Fibroblast of upper back skin (primary cell): ENCODE results near the gene ADGRL2.

Experiments used
- DNase-seq: peaks from one replicate; pipeline ENCODE4 v3.0.0-alpha.2; 2013

ADGRL2 gene

DNA sequence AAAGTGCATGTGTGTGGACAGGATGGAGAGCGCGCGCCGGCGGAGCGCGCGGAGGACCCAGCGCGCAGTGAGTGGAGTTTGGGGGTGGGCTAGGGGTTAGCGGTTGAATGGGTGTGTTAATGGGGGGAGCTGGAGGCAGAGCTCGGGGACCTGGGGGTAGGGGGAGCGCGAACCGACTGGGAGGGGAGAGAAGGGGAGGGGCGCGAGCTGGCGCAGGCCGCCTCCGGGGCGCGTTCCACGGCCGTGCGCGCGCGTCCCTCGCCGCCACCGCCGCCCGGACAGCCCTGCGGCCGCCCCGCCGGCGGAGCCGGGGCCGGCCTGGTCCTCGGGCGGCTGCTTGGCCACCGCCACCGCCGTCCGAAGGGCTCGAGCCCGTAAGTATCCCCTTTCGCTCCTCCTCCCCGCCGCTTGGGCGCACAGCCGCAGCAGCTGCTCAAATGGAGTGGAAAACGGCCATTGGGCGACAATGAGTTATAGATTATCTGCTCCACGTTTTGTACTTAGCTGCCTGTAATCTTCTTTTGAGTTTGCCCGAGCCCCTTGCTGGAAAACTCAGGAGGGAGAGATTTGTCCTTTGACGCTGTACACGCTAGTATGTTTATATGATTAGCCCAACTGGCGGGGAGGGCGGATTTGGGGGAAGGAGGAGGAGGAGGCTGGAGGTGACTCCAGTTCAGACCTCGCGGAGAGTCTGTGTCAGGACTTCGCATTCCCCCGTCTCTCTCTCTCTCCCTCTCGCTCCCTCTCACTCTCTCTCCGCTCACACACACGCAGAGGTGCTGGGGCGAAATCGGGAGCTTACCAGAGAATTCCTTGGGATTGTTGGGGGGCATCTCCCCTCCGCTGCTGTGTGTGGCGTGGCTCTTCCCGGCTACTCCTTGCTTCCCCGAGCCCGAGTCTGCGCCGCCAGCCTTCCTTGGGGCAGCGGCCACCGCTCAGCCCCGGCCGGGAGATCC is at the start of gene ADGRL2:
Gene ADGRL2, plus strand, starts transcription at position 240 of the 956 bp plus-strand sequence. CDS start 36,051 bp downstream, outside the sequence.
- peak; percentile 92 for DNase-seq

DNA sequence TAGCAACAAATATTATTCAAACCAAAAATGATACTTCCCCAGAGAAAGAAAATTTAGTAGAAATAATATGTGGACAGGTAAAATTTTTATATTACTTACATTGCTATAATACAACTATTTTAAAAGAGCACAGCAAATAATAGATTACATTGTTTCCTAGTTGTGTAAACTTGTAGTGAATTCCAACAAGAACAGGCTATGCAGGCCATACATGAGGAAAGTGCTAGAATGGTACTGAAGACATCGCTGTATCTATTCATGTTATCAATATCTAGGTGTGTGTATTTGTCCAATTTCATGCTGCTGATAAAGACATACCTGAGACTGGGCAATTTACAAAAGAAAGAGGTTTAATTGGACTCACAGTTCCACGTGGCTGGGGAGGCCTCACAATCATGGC is 47.9 kb upstream of the ADGRL2 start:
- DNase-seq, result no peak

DNA sequence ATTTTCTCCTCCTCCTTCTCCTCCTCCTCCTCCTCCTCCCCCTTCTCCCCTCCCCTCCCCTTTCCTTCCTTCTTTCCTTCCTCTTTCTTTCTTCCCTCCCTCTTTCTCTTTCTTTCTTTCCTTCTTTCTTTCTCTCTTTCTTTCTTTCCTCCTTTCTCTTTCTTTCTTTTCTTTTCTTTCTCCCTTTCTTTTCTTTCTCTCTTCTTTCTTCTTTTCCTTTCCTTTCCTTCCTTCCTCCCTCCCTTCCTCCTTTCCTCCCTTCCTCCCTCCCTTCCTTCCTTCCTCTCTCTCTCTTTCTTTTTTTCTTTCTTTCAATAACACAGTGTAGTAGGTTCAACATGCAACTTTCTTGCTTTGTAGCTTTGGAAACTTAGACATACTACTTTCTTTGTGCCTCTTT is 46.3 kb upstream of the ADGRL2 start:
- DNase-seq, result no peak

DNA sequence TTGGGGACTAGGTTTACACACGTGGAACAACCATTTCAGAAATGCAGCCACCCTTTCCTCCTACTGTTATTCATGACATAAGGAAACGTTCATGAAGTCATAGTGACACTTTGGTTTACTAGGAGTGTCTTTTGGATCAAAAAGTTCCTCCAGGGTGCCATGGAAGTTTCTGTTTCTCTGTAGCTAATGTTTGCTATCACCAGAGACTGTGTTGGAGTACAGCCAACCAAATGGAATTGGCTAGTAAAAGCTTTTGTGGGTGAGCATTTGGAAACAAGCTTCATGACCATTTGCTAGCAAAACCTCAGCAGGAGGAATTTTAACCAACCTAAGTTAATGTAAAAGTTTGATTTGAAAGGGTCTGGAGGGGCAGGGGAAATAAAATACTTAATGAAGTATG is 43.9 kb upstream of the ADGRL2 start:
- peak; percentile 42 for DNase-seq

DNA sequence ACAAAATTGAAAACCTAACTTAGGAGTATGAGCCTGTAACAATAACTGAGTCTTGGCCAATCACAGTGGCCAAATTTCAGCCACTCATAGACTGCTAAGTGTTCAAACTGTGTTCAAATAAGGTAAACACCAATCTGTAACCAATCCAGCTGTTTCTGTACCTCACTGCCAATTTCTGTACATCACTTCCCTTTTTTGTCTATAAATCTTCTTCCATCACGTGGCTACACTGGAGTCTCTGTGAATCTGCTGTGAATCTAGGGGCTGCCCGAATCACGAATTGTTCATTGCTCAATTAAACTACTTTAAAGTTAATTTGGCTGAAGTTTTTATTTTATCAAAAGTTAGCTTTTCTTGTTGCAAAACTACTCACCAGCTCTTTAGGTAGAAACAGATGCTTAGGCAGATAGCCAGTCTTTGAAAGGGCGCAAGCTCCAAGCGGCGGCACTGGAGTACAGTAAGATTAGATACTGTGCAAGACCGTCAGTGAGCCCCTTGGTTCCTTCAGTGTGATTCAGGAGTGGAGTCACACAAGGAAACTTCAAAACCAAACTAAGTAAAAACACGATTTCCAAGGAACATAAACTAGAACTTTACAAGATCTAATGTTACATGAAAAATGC is 43.2 kb upstream of the ADGRL2 start:
- peak; percentile 17 for DNase-seq

DNA sequence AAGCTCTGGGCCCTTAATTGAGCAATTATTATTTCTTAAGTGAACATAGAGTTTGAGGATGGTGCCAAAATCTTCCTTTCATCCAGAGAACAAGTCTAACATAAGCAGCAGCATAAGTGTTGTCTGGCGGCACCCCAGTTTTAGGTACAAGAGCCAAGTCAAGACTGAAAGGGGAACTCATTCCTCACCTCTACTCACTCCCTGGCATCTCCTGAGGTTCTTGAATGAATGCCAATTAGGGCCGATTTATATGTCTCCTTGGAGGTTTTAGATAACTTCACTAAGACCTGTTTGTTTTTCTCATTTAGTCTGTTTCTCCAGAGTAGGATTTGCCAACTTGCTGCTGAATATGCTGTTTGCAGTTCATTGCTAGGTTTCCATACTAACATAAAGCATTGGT is 42.6 kb upstream of the ADGRL2 start:
- DNase-seq, result no peak

DNA sequence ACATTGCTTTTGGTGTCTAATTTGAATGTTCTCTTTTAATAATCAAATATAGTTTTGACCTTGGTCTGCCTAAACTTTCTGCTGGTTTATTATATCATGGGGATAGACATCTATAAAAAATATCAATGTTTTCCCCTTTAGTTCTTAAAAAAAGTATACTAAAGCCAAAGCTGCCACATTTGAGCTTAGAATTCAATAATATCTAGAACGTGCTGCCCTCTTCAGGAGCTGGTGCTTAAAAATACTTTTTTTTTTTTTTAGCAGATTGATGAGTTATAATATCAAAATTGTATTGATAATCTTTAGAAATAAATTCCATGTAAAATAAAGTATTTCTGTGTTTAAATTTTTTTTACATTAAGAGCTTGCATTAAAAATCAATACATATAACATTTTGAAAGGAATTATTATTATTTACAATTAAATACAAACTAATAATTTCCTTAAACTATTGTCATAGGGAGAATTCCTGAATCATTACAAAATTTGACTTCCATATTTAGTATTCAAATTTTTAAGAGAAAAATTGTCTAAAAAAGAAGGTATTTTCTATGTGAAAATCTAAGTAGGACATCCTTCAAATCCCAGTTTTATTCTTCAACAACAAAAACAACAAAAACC is 40.1 kb upstream of the ADGRL2 start:
- peak; percentile 44 for DNase-seq

DNA sequence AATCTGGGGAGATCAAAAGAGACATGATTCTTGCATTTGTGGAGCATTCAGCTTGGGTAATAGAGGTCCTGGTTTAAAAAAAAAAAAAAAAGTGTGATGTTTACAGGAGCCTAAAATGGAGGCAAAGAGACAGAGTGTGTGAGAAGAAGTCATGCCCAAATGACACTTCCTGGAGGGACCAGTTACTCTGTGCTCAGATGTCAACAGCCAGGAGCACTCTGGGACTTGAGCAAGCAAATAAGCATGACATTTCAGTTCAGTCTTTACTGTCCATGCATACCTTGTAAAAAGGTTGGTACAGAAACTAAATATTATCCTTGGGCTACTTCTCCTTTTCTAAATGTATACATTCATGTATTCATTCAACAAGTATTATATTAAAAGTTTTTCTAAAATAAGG is 25.2 kb upstream of the ADGRL2 start:
- no peak for DNase-seq

DNA sequence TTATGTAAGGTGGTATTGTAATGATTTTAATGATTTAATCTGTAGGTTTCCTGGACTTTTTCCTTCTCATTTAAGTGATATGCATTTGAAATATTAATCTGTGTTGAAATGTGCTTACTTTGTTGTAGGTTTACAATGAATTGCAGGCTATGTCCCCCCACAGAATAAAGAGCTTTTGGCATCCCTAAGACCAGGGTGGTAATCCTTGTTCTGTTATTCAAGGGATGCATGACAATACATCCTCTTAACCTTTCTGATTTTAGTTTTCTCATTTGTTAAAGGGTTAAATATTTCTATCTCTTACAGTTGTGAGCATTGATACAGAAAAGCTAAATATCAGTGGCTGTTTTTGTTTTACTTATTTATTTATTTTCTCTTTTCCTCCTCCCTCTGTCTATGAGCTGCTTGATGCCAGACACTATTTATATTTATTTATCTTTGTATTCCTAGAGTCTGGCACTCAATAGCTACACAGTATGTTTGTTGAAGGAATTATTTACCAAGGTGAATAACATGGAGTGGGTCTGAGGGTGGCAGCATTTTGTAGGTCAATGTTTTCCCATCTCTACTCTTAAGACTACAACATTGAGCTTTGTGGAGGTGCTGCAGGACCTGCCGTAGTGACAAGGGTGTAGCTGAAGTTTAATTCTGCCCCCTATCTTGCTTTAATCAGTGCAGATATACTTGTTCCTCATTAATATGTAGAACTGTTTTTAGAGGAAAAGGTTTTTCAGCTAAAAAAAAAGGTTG is 19.9 kb upstream of the ADGRL2 start:
- DNase-seq, result no peak

DNA sequence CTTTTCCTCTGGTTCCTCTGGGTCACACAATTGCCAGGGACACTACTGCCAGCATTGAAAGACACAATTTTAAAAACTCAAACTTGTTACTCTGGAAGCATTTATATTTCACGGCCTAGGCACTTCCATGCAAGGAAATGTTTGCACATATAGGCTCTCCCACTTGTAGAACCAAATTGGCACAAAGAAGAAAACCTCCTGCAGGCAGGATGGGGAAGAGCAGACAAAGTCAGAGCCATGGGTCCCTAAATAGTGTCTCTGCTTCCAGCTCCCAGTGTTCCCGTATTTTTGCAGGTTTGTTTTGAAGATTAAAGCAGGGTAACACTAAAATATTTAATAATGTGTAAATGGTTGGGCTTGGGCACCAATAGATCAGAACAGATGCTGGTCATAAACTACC is 19.0 kb upstream of the ADGRL2 start:
- no peak for DNase-seq

DNA sequence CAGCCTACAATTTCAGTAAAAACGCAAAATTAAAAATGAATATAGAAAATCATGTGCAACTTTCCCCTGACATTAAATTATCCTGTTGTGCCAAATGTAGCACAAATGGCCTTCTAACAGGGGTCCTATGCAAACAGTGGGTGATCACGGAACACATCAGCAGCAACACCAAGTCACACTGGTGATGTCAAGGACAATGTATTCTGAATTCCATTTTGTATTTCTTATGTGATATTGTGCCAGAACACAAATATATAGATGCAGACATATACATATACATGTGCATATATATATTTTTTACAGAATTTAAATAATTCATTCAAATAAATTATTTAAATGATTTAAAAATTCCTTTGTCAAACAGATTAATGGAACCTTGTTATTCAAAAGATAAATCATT is 8.6 kb upstream of the ADGRL2 start:
- DNase-seq, result no peak

DNA sequence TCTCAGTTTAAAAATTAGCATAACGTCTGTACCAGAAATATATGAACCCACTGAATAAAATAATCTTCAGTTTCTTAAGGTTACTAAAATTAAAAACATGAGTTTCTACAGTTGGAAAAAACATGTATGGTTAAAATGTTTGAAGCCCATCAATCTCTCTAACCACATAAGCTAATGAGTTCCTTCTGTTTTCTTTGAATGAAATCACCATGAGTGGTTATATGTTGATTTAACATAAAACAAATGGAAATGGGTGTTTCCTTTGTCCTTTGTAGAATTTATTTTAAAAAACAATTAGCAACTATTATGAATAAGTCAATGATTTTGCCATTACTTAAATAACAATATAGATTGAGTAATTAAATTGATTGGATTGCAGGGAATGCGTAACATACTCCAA is 3.0 kb upstream of the ADGRL2 start:
- DNase-seq, result peak; percentile 43

DNA sequence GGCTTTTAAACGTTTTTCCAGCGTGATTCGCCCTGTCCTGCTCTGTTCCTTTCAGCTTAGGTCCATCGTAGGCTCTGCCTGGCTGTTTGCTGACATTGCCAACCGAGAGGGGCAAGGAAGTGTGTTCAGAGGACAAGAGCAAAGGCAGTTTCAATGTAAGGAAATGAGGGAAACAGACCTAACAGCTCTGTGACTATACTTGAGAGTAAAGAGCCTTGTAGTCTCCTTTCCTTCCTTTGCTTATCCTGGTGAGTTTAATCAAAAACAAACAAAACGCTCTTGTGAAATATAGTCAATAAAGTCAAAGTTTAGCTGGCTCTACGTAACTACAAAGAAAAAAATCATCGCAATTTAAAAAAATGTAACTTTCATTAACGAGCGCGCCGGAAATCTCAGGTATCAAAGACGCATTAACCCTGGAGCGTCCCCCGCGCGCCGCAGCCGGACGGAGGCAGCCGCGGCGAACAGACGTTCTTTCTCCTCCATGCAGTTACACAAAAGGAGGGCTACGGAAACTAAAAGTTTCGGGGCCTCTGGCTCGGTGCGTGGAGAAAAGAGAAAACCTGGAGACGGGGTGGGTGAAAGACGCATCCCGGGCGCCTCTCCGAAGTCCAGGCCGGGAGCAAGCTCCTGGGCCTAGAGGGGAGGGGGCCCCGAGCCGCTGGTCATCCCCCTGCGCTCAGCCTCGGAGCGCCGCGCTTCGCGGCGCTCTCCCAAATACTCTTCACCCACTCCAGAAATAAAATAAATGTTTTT is 617 bp upstream of the ADGRL2 start:
- peak; percentile 77 for DNase-seq

DNA sequence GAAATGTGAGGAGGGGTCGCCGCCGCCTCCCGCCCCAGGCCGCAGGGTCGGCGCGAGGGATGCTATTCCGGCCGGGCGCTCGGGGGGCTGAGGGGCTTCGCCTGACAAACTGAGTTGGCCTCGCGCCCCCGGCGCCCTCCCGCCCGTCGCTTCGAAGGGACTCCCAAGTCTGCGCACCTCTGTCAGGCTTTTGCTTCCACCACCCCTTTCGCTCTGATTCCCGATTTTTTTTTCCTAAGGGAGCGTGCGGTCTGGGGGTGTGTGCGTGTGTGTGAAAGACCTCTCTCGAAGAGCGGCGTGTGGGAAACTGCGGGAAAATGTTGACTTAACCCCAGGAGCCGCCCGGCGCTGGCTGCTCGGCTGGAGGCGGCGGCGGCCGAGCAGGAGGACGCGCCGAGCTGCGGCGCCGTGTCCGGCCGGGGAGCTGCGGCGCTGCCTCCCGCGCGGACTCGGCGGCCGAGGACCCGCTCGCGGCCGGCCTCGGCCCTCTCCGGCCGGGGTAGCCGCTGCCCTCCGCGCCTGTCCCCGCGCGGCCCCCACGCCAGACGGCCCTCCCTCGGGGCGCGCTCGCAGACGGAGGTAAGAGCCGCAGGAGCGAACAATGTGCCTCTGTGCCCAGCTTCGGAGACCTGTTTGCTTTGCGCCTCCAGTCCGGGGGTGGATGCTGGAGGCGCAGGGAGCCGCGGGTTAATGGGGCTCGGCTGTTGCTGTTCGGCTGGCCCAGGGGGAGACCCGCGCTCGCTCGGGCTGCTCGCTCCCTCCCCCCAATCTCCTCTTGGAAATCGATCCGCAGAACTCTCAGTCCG is 1.1 kb downstream of the ADGRL2 start:
- DNase-seq, result peak; percentile 42

DNA sequence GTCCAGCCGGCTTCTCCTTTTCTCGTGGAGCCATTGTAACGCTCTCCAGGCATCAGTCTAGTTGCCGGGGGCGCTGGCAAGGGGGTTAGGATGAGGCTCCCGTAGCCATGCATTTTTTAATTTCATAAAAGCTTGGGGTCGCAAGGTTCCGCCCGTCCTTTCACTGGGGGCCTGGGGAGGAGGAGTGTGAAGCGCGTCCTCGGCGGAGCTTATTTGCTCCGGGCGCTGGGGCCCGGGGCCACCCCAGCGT is 1.6 kb downstream of the ADGRL2 start:
- no peak for DNase-seq

DNA sequence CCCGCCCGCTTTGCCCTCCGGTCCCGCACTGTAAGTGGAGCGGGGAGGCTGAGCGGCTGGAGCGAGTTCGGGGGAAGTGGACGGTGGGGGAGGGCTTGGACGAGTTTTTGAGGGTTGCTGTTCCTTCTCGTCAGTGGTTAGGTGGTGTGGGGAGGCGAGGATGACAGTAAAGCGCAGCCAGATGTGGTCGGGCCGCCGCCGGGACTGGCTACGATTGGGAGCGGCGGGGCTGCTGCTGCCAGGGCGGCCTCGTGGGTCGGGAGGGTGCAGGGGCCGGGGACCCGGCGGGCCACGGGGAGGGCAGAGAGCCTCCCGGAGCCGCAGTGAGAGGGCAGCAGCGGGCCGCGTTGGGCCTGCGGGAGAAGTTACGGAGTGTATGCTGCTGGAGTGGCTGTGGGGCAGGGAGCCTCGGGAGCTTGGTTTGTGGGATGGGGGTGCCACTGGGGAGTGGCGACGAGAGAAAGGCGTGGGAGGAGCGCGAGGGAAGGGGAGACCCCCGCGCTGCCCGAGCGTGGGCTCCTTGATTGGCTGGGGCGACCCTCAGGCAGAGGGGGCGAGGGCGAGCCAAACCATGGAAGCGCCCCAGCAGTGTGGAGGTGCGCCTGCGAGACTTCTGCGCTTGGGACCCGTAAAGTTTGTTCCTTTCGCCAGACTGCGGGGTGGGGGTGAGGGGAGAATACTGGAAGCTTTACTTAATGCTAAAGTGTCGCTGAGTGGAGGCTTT is 2.1 kb downstream of the ADGRL2 start:
- DNase-seq, result peak; percentile 58

DNA sequence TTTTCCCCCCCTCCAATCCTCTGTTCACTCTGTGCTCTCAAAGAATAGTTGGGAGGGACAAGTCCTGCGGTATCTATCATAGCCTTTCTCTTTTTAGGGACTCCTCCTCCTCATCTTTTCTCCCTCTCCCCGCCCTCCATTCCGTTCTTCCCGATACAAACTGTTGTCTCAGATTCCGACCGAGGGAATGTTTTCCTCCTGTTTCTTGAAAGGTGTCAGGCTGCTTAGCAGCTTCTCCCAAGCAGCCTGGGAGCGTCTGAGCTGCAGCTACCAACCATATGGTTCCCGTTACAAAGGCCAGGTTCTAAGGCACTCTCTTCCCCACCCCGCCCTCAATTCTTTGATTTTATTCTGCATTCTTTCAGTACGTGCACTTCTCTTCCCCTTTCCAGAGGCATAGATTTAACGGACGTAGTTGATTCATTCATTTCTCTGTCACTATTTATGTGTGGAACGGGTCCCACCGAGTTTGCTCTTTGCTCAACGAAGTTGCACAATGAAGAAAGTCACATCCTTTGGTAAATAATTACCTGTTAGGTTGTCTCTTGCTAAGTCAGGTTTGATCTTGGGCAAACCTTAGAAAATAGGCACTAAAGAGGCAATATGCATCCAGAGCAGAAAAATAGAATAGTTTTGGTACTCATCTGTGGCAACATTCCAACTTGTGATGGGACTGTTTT is 2.8 kb downstream of the ADGRL2 start:
- DNase-seq, result peak; percentile 44

DNA sequence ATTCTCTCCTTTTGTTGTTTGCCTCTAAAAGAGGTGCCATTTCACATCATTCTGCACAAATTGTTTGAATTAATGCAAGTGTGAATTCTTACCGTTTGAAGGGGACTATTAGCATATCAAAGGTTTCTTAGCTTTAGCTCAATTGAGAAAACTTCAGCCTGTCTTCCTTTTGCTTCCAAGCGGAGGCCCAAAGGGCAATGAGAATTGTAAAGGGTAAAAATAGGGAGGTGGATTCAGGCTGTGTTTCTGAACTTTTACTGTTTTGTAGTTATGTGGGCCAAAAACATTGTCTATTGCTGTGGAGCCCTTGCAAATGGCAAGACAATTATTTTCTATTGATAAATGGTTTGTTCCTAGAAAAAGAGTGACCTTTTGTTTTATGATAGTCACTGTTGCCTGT is 3.6 kb downstream of the ADGRL2 start:
- DNase-seq, result no peak

DNA sequence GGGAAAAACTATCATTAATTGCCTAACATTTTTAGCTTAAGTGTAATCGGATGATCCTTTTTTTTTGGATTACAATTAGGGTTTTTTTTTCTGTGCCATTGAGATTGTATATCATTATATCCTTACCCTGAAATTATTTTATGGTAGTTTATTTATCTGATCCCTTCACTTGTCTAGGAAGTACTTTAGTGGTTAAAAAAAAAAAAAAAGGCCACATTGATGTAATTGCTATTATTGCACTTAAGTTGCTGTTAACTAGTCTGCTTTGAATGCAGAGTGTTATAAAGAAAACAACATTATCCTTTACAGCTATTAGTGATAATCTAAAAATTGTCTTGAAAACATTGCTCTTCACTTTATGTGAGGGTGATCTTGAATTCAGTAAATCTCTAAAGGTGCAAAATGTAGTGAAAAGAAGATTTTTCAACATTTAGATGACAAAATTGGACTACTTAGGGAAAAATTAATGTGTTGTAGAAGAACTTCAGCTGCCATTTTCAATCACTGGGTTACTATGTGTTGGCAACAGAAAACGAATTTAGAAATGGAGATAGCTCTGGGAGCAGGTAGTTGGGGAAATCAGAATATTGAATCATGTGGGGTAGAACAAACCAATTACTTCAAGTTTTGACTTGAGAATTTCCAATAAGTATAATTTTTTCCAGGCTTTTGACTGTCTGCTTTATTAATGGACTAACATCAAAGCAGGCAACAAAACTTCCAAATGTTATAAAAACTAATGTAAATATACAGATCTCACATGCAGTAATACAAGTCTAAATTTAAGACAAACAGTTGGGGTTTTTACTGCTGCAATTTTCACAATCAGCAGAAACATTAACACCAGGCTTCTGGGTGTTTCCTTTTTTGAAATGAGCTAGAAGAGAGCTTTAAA is 5.0 kb downstream of the ADGRL2 start:
- no peak for DNase-seq

DNA sequence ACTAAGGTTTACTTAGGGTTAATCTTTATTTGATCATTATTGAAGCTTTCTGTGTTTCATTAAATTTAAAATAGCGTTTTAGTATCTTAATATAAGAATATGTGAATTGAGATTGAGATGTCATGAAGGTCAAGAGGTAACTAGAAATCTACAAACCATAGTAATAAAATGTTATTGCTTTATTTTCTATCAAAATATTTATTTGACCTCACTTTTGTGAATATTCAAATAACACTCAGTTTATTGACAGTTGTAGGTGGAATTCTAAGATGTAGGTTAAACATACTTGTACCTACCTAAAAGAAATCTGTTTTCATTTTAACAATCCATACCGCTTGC is 5.7 kb downstream of the ADGRL2 start:
- DNase-seq, result no peak
